HG03565 (cell line): ENCODE measurements around the gene C1orf122.
A peak's percentile ranks its signal among the peaks of the same experiment; 100 is the strongest.
"Not testable (repeated sequence)": the region's sequence is repeated elsewhere in the genome, so short reads cannot be mapped to it uniquely, and the experiment has no call there.

ENCODE experiments used
- ATAC-seq: cut with Tn5 transposase; IDR thresholded peaks from one replicate; pipeline ENCODE4 v1.9.1; 2021; ENCODE audit warnings: mild to moderate bottlenecking, moderate library complexity; ENCODE audit not compliant: unreplicated experiment

The C1orf122 gene

DNA sequence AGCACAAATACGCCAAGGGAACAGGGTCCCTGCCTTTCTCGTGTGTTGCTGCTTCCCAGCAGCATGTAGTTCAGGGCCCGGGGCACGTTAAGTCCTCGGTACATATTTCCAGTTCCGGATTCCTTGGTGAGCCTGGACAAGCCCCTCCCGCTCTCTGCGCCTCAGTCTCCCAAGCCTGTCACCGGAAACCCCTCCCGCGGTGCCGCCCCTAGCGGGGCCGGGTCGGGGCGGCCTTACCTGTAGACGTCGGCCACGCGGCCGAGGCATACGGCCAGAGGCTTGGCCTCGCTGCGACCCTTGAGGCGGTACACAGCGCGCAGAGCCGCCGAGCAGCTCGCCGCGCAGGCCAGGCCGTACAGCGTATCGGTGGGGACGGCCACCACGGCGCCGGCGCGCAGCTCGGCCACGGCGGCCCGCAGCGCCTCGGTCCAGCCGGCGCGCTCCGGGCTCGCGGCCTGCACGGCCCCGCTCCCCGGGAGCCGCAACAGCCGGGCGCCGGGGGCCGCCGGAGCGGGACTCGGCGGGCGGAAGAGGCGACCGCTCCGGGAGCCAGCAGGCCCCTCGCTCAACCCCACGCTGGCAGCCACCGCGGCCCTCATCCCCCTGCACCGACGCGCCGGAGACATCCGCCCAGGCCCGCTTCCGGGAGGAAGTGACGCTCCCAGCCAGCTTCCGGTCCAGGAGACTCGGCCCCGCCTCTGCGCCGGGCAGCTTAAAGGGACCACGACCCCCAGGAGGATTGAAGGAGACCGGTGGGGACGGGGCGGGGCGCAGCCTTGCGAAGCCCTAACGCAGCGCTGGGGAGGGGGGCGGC is at the start of gene C1orf122, which contains the start of gene YRDC:
C1orf122 (plus strand) TSS at position 236 of the 814 bp plus-strand sequence. CDS start 615 bp downstream, outside the sequence.
YRDC (minus strand) TSS at position 654 of the 814 bp plus-strand sequence; CDS start at position 626, 28 bp downstream.
- ATAC-seq, result peak; percentile 68

DNA sequence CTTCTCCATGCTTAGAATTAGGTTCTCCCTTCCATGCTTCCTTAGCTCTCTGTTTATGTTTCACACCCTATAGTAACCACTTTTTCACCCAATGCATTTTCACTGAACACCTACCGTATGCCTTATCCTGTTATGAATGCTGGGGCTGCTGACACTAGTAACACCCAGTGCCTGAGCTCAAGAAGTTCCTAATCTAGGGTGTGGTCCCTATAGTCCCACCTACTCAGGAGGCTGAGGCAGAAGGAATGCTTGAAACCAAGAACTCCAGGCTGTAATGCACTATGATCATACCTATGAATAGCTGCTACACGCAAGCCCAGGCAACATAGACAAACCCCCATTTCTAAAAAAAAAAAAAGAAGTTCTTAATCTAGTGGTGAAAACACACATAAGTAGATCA is 48.1 kb upstream of the C1orf122 start:
- ATAC-seq, result no peak

GRCh38 chr1:37761416-37762095 is 46.0 kb upstream of the C1orf122 start:
- no peak for ATAC-seq

DNA sequence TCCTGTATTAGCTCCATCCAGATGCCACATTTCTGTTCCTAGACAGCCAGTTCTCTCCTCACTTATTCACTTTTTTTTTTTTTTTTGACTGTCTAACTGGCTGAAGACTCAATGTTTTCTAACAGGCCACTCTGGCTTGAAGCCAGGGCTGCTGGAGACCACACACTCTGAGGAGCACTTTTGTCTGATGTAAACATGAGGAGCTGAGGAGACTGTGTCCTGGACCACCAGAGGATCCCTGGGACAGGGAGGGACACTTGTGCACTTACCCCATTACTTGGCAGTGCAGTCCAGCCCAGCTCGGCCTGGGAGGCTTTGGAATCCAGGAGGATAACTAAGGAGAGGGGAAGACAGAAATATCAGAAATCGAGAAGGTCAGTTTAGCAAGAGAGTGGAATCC is 45.1 kb upstream of the C1orf122 start:
- ATAC-seq, result no peak

DNA sequence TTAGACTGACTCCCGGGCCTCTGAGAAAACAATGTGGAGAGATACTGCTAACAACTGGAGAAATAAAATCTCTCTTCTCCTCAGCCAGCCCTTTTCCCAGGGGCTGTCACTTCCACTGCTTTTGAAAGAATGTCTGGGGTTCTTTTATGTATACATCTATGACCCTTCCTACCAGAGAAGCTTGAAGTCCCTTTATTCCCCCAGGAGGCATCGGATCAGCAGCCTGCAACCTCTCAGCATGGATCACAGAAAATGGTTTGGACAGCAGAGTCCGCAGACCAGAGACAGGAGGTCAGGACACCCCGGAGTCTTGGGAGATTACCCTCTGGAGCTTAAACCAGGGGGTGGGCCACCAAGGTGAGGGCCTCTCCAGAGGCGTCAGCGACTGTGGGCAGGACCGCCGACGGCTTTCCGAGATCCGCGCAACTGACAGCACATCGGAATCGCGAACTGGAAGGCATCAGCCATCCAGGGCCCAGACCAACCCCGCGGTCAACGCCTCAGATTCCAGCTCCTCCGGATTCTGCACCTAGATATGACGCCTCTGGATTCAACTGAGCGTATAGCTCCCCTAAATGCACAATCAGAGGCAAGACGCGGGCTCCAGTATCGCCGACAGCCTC is 43.7 kb upstream of the C1orf122 start:
- no peak for ATAC-seq

- ATAC-seq, result no peak
These were observed 43.2 kb upstream of the C1orf122 start for GRCh38 chr1:37764414-37764825.

DNA sequence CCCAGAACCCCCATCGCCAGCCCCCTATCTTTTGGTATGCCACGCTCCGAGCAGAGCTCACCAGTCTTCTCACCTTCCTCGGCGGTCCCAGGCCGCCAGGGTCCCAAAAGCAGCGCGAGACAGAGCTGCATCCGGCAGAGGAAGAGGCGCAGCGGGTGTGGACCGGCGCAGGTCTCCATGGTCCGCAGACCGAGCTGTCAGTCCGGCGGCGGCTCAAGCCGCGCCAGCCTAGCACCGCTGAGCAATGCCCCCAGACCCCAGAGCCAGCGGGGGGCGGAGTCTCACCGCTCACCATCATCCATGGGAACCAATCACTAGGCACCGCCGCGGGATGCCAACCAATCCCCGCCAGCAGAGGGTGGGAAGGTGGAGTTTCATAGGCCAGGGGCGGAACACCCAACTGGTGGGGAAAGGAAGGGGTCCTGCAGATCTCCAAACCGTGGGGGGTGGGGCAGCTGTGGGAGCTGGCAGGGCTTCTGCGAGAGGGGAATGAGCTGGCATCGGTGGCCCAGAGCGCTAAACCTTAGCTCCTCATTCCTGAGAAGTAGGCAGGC is 42.6 kb upstream of the C1orf122 start, which contains the start of gene EPHA10:
EPHA10 (minus strand) TSS at position 233 of the 554 bp plus-strand sequence; CDS start at position 179, 54 bp downstream.
- no peak for ATAC-seq

DNA sequence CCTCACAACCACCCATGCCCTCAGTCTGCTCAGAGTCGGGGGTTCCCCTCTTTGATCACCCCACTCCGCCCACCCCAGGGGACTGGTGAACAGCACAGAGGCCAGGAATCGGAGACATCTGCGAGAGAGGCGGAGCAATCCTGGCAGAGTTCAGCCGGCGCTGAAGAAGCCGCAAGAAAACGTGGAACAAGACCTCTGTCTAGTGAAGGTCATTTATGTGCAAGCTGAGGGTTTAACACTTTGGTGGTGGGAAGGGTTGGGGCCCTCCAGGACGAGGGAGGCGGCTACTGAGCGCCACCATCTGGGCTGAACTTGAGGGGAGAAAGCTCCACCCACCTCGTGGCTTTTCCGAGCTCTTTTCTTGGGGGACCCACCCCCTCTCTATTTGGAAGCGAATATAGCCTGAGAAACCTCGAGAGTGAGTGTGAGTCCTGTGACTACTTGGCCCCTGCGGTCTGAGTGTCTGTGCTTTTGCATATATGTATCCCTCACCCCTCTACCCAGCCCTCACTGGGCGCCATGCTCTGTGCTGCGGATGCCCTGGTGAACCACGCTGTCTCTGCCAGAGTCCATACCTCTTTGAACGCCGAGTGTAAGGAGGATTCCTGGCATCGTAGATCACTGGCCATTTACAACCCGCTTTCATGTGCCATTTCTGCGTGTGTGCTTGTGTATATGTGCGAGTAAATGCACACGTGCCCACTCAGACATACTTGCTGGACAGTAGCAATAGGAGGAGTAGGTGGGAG is 41.5 kb upstream of the C1orf122 start:
- ATAC-seq, result no peak

- ATAC-seq, result no peak
These were observed 40.1 kb upstream of the C1orf122 start for GRCh38 chr1:37767488-37767887.

- ATAC-seq, result not testable (repeated sequence)
These were observed 36.1 kb upstream of the C1orf122 start for GRCh38 chr1:37771440-37771839.

DNA sequence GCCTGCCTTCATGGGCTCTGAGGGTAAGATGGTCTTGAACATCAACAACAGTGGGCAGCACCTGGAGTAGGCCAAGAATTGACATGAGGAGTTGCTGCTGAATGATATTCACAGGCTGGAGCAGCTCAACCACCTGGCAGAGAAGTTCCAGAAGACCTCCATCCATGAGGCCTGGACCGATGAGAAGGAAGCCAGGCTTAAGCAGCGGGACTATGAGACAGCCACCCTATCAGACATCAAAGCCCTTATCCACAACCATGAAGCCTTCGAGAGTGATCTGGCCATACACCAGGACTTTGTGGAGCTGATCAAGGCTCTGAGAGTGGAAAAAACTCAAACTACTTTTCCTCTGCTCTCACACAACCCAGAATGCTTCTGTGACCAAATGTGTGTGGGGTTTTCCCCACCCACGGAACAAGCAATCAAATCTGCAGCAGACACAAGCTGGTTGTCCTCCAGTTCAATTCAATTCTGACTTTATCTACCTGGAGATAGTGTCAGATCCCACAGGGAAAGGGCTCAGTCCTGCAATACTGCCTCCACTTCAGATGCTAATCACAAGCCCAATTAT is 30.6 kb upstream of the C1orf122 start:
- no peak for ATAC-seq

- no peak for ATAC-seq
These were observed 28.9 kb upstream of the C1orf122 start for GRCh38 chr1:37778654-37779053.

GRCh38 chr1:37782491-37782890 is 25.1 kb upstream of the C1orf122 start:
- ATAC-seq, result no peak

DNA sequence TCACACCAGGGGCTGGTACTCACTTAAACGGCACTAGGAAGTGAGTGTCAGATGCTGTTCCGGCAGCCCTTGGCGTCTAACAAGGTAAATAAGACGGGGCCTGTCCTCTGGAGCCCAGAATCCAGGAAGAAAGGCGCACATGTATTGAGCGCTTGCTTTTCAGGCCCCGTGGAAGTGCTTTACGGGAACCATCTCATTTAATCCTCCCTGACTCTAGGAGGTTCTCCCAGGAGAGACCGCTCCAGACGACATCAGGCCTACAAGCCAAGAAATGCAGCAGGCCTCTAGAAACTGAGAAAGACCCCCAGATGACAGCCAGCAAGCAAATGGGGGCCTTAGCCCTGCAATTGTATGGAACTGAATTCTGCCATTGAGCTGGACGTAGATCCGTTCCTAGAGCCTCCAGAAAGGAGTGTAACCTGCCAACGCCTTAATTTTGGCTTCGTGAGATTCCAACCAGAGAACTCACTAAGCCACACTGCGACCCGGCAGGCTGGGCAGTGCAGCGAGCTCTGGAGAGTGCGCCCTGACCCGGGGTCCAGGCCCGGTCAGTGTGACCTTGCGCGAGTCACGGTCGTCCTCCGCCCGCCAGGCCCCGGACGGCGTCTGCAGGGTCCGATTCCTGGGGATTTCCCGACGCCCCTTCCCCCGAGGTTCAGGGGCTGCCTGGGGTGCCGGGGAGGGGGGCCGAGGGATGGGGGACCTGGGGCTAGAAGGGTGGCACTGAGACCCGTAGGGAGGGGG is 14.5 kb upstream of the C1orf122 start:
- ATAC-seq, result no peak

GRCh38 chr1:37793773-37794371 is 13.7 kb upstream of the C1orf122 start, which contains the start of gene MANEAL:
Gene MANEAL, plus strand, starts transcription at chr1:37793847. Its CDS starts 336 bp downstream, at chr1:37794183.
- ATAC-seq, result no peak

GRCh38 chr1:37794372-37795339 is 12.9 kb upstream of the C1orf122 start:
- no peak for ATAC-seq

DNA sequence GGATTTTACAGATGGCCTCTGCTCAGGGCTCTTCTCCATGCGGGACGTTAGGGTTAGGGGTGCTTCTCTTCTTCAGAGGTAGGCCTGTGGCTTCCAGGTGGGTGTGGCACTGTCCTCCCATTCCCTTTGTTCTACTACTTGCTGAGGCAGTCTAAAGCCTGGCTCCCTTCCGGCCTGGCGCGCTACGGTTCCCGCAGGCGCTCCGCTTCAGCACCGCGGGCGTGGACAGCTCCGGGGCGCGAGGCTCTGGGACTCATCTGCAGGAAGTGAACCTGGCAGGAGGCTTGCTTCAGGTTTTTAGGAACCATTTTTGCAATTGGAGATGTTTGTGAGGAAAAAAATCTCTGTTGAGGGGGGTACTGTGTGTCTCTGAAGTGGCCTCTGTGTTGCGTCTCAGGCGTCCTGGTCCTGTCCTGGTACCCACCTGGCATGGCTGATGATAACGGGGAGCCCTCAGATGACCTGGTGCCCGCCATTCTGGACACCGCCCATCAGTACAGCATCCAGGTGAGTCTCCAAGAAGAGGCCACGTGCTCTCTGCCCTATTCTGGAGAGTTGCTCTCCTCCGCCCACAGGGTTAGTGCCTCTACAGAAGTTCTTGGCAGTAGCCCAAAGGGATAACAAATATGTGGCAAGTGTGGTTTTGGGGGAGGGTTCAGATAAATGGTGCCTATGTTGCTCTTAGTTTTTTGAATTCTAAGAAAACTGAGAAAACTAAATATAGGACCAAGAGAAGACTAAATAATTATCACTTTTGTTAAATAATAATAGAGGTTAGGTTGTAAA is 12.1 kb upstream of the C1orf122 start:
- no peak for ATAC-seq
